Colonic mucosa (tissue), 4 donors: ENCODE measurements around the gene TMEM178B. TPM values are rescaled to one million over a fixed set of nuclear protein-coding genes. Genes with fewer than 3 reads are reported as not detected.

Experiments used
- DNase-seq: peaks from one replicate; pipeline ENCODE4 v3.0.0-alpha.2; 2020
- H3K27ac ChIP-seq: fragments of 200-600 bp; one replicate; pipeline ENCODE4 v1.8.0; 2021
- H3K27me3 ChIP-seq: fragments of 200-600 bp; one replicate; pipeline ENCODE4 v1.8.0; 2021
- H3K36me3 ChIP-seq: fragments of 200-600 bp; one replicate; pipeline ENCODE4 v1.8.0; 2021
- H3K4me1 ChIP-seq: fragments of 200-600 bp; one replicate; pipeline ENCODE4 v1.8.0; 2021; ENCODE audit warnings: mild to moderate bottlenecking
- H3K4me3 ChIP-seq: fragments of 200-600 bp; one replicate; pipeline ENCODE4 v1.8.0; 2021
- H3K9ac ChIP-seq, 2 donors: one replicate each; pipeline ENCODE4 v1.7.0; 2013; ENCODE audit warnings: control low read depth in 2 of 2, low read depth in 2 of 2, low read length in 2 of 2
- H3K9me3 ChIP-seq: fragments of 200-600 bp; one replicate; pipeline ENCODE4 v1.8.0; 2021
- CTCF ChIP-seq: fragments of 200-600 bp; IDR thresholded peaks from one replicate; pipeline ENCODE4 v1.8.0; 2022; ENCODE audit warnings: antibody characterized with exemption, mild to moderate bottlenecking
- intact Hi-C: fragments of 100-400 bp; cut with DNase I; formaldehyde crosslinking; loops from one replicate; pipeline ENCODE4 v1.14.1; 2022
- total RNA-seq, 2 donors: library from RNA; stranded (reverse); fragmentation: NEBNext Ultra II Directional in 1 of 2; extraction: Animal tissue kit (Norgen Biotek cat#: 25700) in 1 of 2; gene quantifications; one replicate each; pipeline ENCODE4 v1.2.1, GENCODE V29; 2021
- donor health status: healthy.
- donor health status: DM: no; HTN: no; CAD: no.
- donor health status: DM: no; HTN: no; CAD: no.

TMEM178B gene
- total RNA-seq, 2 donors from 2014 or later: 0.17 to 1.1 TPM

DNA sequence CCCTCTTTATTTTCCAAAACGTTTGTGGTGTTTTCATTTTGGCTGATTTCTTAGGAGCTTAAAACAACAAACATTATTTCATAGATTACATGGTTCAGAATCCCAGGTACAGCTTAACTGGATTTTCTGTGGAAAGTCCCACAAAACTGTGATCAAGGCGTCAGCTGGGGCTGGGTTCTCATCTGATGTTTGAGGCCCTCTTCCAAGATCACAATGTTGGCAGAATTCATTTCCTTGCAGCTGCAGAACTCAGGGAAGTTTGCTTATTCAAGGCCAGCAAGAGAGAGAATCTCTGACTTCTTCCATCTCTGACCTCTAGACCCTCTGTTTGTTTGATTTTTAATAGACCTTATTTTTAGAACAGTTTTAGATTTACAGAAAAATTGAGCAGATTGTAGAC lies 368.9 kb downstream of the TMEM178B start:
- intact Hi-C loops: no loop called here
- Histone ChIP-seq H3K9ac (no peak overlapping the region), H3K4me3 (no peak overlapping the region), H3K9me3 (no peaks in the 10 kb centered on the region), H3K4me1 (no peaks in the 10 kb centered on the region), H3K36me3 (no peaks in the 10 kb centered on the region), H3K27ac (no peak overlapping the region), H3K27me3 (no peaks in the 10 kb centered on the region)
- no peak for TF ChIP-seq CTCF
- no peak for DNase-seq

GRCh38 chr7:141444961-141445360 lies 371.1 kb downstream of the TMEM178B start:
- H3K36me3 ChIP-seq: no peaks in the 10 kb centered on the region
- H3K4me1 ChIP-seq: no peaks in the 10 kb centered on the region
- no peaks in the 10 kb centered on the region for H3K27me3 ChIP-seq
- no peak for TF ChIP-seq CTCF
- no peak overlapping the region for H3K9ac ChIP-seq
- no peak overlapping the region for H3K4me3 ChIP-seq
- intact Hi-C loops: no loop called here
- DNase-seq: no peak
- H3K27ac ChIP-seq: no peak overlapping the region
- H3K9me3 ChIP-seq: no peaks in the 10 kb centered on the region

DNA sequence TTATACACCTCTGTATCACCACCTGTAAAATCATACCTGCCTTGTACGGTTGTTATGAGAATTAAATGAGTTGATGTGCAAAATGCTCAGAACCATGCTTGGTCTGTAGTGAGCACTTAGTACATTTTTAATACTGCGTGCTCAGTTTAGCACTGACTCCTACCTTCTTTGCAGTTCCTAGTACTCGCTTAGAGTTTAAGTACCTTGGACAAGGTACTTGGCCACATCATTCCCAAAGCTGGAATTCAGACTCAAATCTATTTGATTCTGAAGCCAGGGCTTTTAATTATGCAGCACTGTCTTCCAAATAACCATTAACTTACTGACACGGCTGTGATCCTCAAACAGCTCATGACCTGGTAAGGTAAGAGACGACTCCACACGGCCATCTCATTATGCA lies 377.4 kb downstream of the TMEM178B start:
- intact Hi-C loops: no loop called here
- H3K4me3 ChIP-seq: no peak overlapping the region
- DNase-seq: no peak
- TF ChIP-seq CTCF: no peak
- H3K9me3 ChIP-seq: no peaks in the 10 kb centered on the region
- H3K4me1 ChIP-seq: no peaks in the 10 kb centered on the region
- H3K36me3 ChIP-seq: no peaks in the 10 kb centered on the region
- no peaks in the 10 kb centered on the region for H3K27me3 ChIP-seq
- H3K9ac ChIP-seq: no peak overlapping the region
- H3K27ac ChIP-seq: no peak overlapping the region

GRCh38 chr7:141452911-141453310 lies 379.0 kb downstream of the TMEM178B start:
- H3K9me3 ChIP-seq: no peaks in the 10 kb centered on the region
- no peak overlapping the region for H3K27ac ChIP-seq
- H3K36me3 ChIP-seq: no peaks in the 10 kb centered on the region
- no peak overlapping the region for H3K4me3 ChIP-seq
- no peak for DNase-seq
- no peak for TF ChIP-seq CTCF
- no peaks in the 10 kb centered on the region for H3K27me3 ChIP-seq
- H3K4me1 ChIP-seq: no peaks in the 10 kb centered on the region
- intact Hi-C loops: no loop called here
- no peak overlapping the region for H3K9ac ChIP-seq

DNA sequence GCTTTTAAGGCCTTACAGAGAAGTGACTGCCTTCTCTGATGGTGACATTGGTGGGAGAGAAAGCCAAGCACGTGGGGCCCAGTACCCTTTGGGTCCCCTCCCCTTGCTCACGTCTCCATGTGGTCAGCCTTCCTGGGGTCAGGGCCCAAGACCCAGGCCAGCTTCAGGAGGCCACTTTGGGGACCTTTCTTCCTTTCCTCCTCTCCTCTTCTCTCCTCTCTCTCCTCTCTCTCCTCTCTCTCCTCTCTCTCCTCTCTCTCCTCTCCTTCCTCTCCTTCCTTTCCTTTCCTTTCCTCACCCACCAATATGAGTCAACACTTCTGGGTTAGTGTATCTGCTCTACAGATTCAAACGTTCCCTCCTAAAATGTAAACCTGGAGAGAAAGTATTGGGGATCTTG lies 380.5 kb downstream of the TMEM178B start:
- no peak overlapping the region for H3K9ac ChIP-seq
- intact Hi-C loops: no loop called here
- H3K36me3 ChIP-seq: no peaks in the 10 kb centered on the region
- H3K27ac ChIP-seq: no peak overlapping the region
- no peaks in the 10 kb centered on the region for H3K4me1 ChIP-seq
- no peaks in the 10 kb centered on the region for H3K27me3 ChIP-seq
- no peak overlapping the region for H3K4me3 ChIP-seq
- TF ChIP-seq CTCF: no peak
- no peak for DNase-seq
- no peaks in the 10 kb centered on the region for H3K9me3 ChIP-seq

- Histone ChIP-seq H3K9ac (no peak overlapping the region), H3K4me3 (no peak overlapping the region), H3K9me3 (no peaks in the 10 kb centered on the region), H3K36me3 (no peaks in the 10 kb centered on the region), H3K4me1 (no peaks in the 10 kb centered on the region), H3K27ac (no peak overlapping the region), H3K27me3 (no peaks in the 10 kb centered on the region)
- intact Hi-C loops: no loop called here
- no peak for DNase-seq
- no peak for TF ChIP-seq CTCF
Observed at GRCh38 chr7:141455723-141456122, 381.9 kb downstream of the TMEM178B start.
